ENCODE results near the gene KCNK17.

KCNK17 gene

DNA sequence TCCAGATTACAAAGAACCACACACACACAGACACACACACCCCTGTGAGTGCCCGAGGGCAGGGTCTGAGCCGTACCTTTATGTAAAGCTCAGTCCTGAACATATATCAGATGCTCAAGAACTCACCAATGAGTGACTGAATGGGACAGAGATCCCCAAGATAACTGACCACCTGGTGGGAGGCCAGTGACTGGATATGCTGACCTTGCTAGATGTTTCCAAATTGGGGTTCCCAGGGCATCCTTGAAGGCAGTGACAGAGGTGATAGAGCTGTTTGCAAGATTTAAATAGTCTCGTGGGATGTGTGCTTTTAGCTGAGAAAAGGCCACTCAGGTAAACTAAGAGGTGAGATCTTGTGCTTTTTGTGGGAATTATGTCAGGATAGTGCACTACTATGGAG lies 39.3 kb downstream of the KCNK17 start:
- H3K36me3 ChIP-seq (ENCODE audit: low read length), result no peaks in the 10 kb centered on the region
- H3F3A ChIP-seq (ENCODE audit: insufficient read depth), result no peaks in the 10 kb centered on the region
- H3K9me2 ChIP-seq (replicated peaks; ENCODE audit: insufficient read depth, low read length), result no peaks in the 10 kb centered on the region
- no peak overlapping the region for H3K9ac ChIP-seq (ENCODE audit: low read length)
- TF ChIP-seq, protein P1, sequence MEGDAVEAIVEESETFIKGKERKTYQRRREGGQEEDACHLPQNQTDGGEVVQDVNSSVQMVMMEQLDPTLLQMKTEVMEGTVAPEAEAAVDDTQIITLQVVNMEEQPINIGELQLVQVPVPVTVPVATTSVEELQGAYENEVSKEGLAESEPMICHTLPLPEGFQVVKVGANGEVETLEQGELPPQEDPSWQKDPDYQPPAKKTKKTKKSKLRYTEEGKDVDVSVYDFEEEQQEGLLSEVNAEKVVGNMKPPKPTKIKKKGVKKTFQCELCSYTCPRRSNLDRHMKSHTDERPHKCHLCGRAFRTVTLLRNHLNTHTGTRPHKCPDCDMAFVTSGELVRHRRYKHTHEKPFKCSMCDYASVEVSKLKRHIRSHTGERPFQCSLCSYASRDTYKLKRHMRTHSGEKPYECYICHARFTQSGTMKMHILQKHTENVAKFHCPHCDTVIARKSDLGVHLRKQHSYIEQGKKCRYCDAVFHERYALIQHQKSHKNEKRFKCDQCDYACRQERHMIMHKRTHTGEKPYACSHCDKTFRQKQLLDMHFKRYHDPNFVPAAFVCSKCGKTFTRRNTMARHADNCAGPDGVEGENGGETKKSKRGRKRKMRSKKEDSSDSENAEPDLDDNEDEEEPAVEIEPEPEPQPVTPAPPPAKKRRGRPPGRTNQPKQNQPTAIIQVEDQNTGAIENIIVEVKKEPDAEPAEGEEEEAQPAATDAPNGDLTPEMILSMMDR (IDR thresholded peaks at IDR 0.05; ENCODE audit: insufficient read depth, low read length, poor library complexity, severe bottlenecking), result no peak
- TF ChIP-seq EZH2phosphoT487 (conservative IDR thresholded peaks at IDR 0.05; ENCODE audit: low read length), result no peak
- H3K27ac ChIP-seq (ENCODE audit: low read depth, low read length), result no peak overlapping the region
- no peak overlapping the region for H3K4me2 ChIP-seq (ENCODE audit: low read depth, low read length, poor library complexity, severe bottlenecking)
- H3K4me3 ChIP-seq (ENCODE audit: insufficient read depth, low read length, poor library complexity, severe bottlenecking), result no peak overlapping the region
- no peaks in the 10 kb centered on the region for H3K27me3 ChIP-seq (ENCODE audit: low read length)
- no peaks in the 10 kb centered on the region for H3K9me3 ChIP-seq (ENCODE audit: insufficient read depth, low read length)
- no peaks in the 10 kb centered on the region for H4K20me1 ChIP-seq (ENCODE audit: low read depth, low read length)
- no peaks in the 10 kb centered on the region for H3K79me2 ChIP-seq (ENCODE audit: insufficient read depth, low read length)
- no peak overlapping the region for H2AFZ ChIP-seq (ENCODE audit: low read depth, low read length, severe bottlenecking)

DNA sequence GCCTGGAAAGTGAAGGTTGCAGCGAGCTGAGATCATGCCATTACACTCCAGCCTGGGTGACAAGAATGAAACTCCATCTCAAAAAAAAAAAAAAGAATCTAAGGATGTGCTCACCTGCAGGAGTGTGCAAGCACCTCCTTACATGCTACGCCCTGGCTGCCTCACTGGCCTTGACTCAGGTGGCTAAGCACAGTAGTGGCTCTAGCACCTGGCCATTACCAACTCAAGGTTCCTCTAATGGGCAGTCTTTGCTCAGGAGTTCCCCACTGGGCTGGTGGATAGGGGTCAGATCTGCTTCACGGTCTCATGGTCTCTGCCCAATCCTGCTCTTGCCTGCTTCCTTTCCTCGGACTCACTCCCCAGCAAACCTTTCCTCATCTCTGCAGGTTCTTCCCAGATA lies 39.7 kb downstream of the KCNK17 start:
- H4K20me1 ChIP-seq (ENCODE audit: low read depth, low read length), result no peaks in the 10 kb centered on the region
- no peaks in the 10 kb centered on the region for H3K79me2 ChIP-seq (ENCODE audit: insufficient read depth, low read length)
- H3K27ac ChIP-seq (ENCODE audit: low read depth, low read length), result no peak overlapping the region
- H3K9me2 ChIP-seq (replicated peaks; ENCODE audit: insufficient read depth, low read length), result no peaks in the 10 kb centered on the region
- no peak overlapping the region for H3K4me3 ChIP-seq (ENCODE audit: insufficient read depth, low read length, poor library complexity, severe bottlenecking)
- TF ChIP-seq, protein P1 (IDR thresholded peaks at IDR 0.05; ENCODE audit: insufficient read depth, low read length, poor library complexity, severe bottlenecking), result no peak
- TF ChIP-seq EZH2phosphoT487 (conservative IDR thresholded peaks at IDR 0.05; ENCODE audit: low read length), result no peak
- no peaks in the 10 kb centered on the region for H3K27me3 ChIP-seq (ENCODE audit: low read length)
- no peaks in the 10 kb centered on the region for H3K36me3 ChIP-seq (ENCODE audit: low read length)
- no peak overlapping the region for H2AFZ ChIP-seq (ENCODE audit: low read depth, low read length, severe bottlenecking)
- H3F3A ChIP-seq (ENCODE audit: insufficient read depth), result no peaks in the 10 kb centered on the region
- H3K4me2 ChIP-seq (ENCODE audit: low read depth, low read length, poor library complexity, severe bottlenecking), result no peak overlapping the region
- H3K9me3 ChIP-seq (ENCODE audit: insufficient read depth, low read length), result no peaks in the 10 kb centered on the region
- no peak overlapping the region for H3K9ac ChIP-seq (ENCODE audit: low read length)

DNA sequence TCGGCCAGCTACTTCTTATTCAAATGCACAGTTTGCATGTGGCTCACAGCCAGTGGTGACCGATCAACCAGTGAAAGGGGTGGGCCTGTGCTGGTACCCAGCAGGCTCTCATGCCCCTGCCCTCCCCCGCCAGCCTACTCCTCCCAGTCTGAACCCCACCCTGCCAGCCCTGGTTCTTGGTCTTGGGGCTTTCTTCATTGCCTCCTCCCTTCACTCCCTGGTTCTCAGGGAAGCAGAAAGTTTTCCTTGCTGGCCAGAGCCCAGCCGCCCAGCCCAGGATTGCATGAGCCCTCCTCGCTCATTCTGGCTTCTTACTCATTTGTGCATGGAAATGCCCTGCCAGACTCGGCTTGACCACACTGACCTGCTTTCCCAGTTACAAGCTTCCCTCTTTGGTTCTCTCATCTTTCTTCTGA lies 40.8 kb downstream of the KCNK17 start:
- Histone ChIP-seq H3F3A (ENCODE audit: insufficient read depth) (no peaks in the 10 kb centered on the region), H3K9me2 (replicated peaks; ENCODE audit: insufficient read depth, low read length) (no peaks in the 10 kb centered on the region), H3K9ac (ENCODE audit: low read length) (no peak overlapping the region), H3K27me3 (ENCODE audit: low read length) (no peaks in the 10 kb centered on the region), H3K27ac (ENCODE audit: low read depth, low read length) (no peak overlapping the region), H4K20me1 (ENCODE audit: low read depth, low read length) (no peaks in the 10 kb centered on the region), H2AFZ (ENCODE audit: low read depth, low read length, severe bottlenecking) (no peak overlapping the region), H3K4me2 (ENCODE audit: low read depth, low read length, poor library complexity, severe bottlenecking) (no peak overlapping the region), H3K9me3 (ENCODE audit: insufficient read depth, low read length) (no peaks in the 10 kb centered on the region), H3K36me3 (ENCODE audit: low read length) (no peaks in the 10 kb centered on the region), H3K79me2 (ENCODE audit: insufficient read depth, low read length) (no peaks in the 10 kb centered on the region), H3K4me3 (ENCODE audit: insufficient read depth, low read length, poor library complexity, severe bottlenecking) (no peak overlapping the region)
- no peak for TF ChIP-seq EZH2phosphoT487 (conservative IDR thresholded peaks at IDR 0.05; ENCODE audit: low read length)
- TF ChIP-seq, protein P1 (IDR thresholded peaks at IDR 0.05; ENCODE audit: insufficient read depth, low read length, poor library complexity, severe bottlenecking), result no peak
